Chondrocyte (in vitro differentiated cells): ENCODE data around the gene CREB5. TPM values are rescaled to one million over a fixed set of nuclear protein-coding genes. Genes with fewer than 3 reads are reported as not detected.

Experiments
- DNase-seq: peaks from one replicate; pipeline ENCODE4 v3.0.0; 2021; ENCODE audit warnings: mixed read lengths, low spot score
- H3K27ac Mint-ChIP-seq: one replicate; pipeline ENCODE4 v1.8.0; 2021; ENCODE audit warnings: mild to moderate bottlenecking, moderate library complexity, mixed read lengths; ENCODE audit not compliant: unreplicated experiment
- H3K27me3 Mint-ChIP-seq: 2 replicates; pipeline ENCODE4 v1.8.0; 2021; ENCODE audit warnings: low read depth, mixed read lengths
- H3K36me3 Mint-ChIP-seq: 2 replicates; pipeline ENCODE4 v1.8.0; 2021; ENCODE audit warnings: low read depth, mixed read lengths
- H3K4me1 Mint-ChIP-seq: 2 replicates; pipeline ENCODE4 v1.8.0; 2021; ENCODE audit warnings: low read depth, mild to moderate bottlenecking, mixed read lengths
- H3K4me3 Mint-ChIP-seq: one replicate; pipeline ENCODE4 v1.8.0; 2021; ENCODE audit warnings: mild to moderate bottlenecking, moderate library complexity, mixed read lengths; ENCODE audit not compliant: unreplicated experiment
- H3K9me3 Mint-ChIP-seq: 2 replicates; pipeline ENCODE4 v1.8.0; 2021; ENCODE audit warnings: low read depth, mixed read lengths
- total RNA-seq: library from RNA; stranded (reverse); gene quantifications from 3 replicates; pipeline ENCODE4 v1.2.1, GENCODE V29; 2021
- TF ChIP-seq, protein P1 (sequence below): fragments of 200-600 bp; sonication (generic); IDR thresholded peaks from 2 replicates; pipeline ENCODE4 v1.5.0; 2021; ENCODE audit warnings: antibody characterized with exemption, mild to moderate bottlenecking, moderate library complexity

The CREB5 gene
- total RNA-seq, 1 donor from 2014 or later = 8.2 TPM

DNA sequence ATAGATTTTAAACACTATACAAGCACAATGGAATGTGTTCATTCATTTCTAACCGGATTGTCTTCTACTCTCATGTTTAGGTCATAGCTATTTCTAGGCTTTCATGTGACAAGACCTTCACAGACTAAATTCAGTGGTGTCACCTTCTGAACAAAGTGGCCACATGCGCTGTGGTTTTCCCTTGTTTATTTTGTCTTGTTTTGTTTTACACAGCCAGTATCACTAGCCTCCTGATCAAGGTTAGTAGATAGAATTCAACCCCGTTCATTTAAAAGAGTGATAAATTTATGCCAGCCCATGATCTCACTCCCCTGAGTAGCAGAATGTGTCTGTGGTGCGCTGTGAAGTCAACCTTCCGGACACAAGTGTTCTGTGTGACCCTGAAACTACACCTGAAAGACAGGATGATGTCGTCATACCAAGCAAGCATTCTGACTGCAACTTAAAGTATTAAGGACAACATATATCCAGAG is 209.1 kb downstream of the CREB5 start:
- H3K27me3 Mint-ChIP-seq = no peaks in the 10 kb centered on the region
- peaks cover 53% of the 10 kb centered on the region for H3K4me1 Mint-ChIP-seq
- peak overlapping the region; percentile 89 for H3K27ac Mint-ChIP-seq

DNA sequence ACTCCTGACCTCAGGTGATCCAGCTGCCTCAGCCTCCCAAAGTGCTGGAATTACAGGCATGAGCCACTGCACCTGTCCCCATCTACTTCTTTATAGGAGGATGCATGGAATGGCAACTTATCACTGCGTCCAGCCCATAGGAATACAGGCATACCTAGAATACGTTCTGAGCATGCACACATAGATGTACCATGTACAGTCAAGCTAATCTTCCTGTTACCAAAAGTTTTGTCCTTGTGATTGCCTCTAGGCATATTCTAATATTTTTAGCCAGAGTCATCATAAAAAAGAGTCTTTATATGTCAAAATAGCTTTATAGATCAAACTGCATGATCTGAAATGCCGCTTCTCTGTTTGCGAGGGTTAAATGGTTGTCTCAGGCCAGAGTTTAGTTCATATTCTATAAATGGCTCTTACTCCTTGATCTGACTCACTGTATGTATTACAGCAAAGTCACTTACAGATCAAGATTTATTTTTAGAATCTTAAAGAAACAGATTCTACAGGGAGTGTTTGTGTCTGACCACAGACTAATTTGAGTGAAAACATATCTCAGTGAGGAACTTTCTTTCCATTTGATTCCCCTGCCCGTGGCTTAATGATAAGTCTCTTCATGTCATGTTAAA is 210.9 kb downstream of the CREB5 start:
- Mint-ChIP-seq H3K4me3 (no peak overlapping the region), H3K36me3 (no peaks in the 10 kb centered on the region), H3K27ac (peak overlapping the region; percentile 86), H3K4me1 (peaks cover 54% of the 10 kb centered on the region), H3K27me3 (no peaks in the 10 kb centered on the region), H3K9me3 (no peaks in the 10 kb centered on the region)
- TF ChIP-seq, protein P1, sequence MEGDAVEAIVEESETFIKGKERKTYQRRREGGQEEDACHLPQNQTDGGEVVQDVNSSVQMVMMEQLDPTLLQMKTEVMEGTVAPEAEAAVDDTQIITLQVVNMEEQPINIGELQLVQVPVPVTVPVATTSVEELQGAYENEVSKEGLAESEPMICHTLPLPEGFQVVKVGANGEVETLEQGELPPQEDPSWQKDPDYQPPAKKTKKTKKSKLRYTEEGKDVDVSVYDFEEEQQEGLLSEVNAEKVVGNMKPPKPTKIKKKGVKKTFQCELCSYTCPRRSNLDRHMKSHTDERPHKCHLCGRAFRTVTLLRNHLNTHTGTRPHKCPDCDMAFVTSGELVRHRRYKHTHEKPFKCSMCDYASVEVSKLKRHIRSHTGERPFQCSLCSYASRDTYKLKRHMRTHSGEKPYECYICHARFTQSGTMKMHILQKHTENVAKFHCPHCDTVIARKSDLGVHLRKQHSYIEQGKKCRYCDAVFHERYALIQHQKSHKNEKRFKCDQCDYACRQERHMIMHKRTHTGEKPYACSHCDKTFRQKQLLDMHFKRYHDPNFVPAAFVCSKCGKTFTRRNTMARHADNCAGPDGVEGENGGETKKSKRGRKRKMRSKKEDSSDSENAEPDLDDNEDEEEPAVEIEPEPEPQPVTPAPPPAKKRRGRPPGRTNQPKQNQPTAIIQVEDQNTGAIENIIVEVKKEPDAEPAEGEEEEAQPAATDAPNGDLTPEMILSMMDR = no peak
- no peak for DNase-seq

More for the DNA sequence above, 209.1 kb downstream of the CREB5 start:
- TF ChIP-seq, protein P1 = no peak
- H3K9me3 Mint-ChIP-seq = no peaks in the 10 kb centered on the region
- no peaks in the 10 kb centered on the region for H3K36me3 Mint-ChIP-seq
- H3K4me3 Mint-ChIP-seq = no peak overlapping the region
- no peak for DNase-seq

DNA sequence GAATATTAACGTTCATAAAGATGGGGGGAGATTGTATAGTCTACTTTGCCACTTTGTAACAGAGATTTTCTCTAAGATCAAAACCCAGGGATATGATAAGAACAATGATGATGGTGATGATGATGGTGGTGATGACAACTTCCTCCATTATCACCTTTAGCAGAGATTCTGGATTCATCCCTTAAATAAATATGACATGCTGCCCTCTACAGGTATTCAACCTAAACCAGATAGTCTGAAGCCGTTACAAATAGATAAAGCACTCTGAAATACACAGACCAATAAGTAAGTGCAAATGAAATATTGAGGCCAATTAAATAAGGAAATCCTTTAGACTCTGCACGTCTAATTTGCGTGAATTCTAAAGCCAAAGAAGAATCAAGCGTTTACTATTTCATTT is 211.5 kb downstream of the CREB5 start:
- Mint-ChIP-seq H3K9me3 (no peaks in the 10 kb centered on the region), H3K36me3 (no peaks in the 10 kb centered on the region), H3K27me3 (no peaks in the 10 kb centered on the region), H3K4me3 (no peak overlapping the region), H3K27ac (peak overlapping the region; percentile 86), H3K4me1 (peaks cover 54% of the 10 kb centered on the region)
- TF ChIP-seq, protein P1 = peak; percentile 56
- DNase-seq = no peak

DNA sequence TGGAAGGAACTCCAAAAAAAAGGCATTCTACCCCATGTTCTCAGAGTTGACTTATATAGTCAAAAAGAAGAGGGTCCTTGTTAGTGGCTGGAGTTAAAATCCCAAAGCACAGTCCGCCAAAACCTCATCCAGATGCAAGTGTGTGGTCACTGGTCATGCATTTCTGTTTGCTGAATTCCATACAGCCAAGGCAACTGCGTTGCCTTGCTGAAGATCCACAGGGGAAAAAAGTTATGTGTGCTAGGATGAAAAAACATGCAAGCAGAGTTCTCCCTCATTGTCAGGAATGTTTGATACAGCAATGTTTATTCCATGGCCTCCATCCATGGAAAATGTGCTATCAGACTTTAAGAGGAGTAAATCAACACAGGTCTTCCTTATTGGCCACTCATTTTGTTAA is 213.1 kb downstream of the CREB5 start:
- Mint-ChIP-seq H3K4me3 (no peak overlapping the region), H3K4me1 (peaks cover 69% of the 10 kb centered on the region), H3K27me3 (no peaks in the 10 kb centered on the region), H3K9me3 (no peaks in the 10 kb centered on the region), H3K27ac (no peak overlapping the region), H3K36me3 (no peaks in the 10 kb centered on the region)
- TF ChIP-seq, protein P1 = no peak
- no peak for DNase-seq

DNA sequence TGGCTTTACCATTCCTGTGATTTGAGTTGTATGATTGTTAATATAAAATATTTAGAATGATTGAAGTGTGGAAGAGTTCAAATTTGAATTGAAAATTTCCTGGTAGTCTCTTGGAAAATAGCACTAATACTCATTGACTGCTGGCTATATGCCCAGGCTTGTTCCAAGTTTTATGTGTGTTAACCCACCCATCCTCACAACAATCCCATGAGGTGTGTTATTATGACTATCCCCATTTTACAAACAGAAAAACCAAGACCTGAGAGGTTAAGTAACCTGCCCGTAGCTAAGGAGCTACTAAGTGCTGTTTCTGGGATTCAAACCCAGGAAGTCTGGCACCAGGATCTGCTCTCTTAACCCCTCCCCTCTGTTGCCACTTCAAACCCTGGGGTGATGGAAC is 213.9 kb downstream of the CREB5 start:
- H3K36me3 Mint-ChIP-seq = no peaks in the 10 kb centered on the region
- no peaks in the 10 kb centered on the region for H3K9me3 Mint-ChIP-seq
- H3K27ac Mint-ChIP-seq = no peak overlapping the region
- TF ChIP-seq, protein P1 = no peak
- peaks cover 62% of the 10 kb centered on the region for H3K4me1 Mint-ChIP-seq
- no peak overlapping the region for H3K4me3 Mint-ChIP-seq
- no peak for DNase-seq
- no peaks in the 10 kb centered on the region for H3K27me3 Mint-ChIP-seq
